ENCODE data around the gene SHISA9.
"Not testable (repeated sequence)": the region's sequence is repeated elsewhere in the genome, so short reads cannot be mapped to it uniquely, and the experiment has no call there.

The SHISA9 gene

GRCh38 chr16:12900599-12901203, 697 bp upstream of the SHISA9 start:
- no peak for DNase-seq

- DNase-seq: no peak
Observed at GRCh38 chr16:12901204-12901596, 198 bp upstream of the SHISA9 start.

DNA sequence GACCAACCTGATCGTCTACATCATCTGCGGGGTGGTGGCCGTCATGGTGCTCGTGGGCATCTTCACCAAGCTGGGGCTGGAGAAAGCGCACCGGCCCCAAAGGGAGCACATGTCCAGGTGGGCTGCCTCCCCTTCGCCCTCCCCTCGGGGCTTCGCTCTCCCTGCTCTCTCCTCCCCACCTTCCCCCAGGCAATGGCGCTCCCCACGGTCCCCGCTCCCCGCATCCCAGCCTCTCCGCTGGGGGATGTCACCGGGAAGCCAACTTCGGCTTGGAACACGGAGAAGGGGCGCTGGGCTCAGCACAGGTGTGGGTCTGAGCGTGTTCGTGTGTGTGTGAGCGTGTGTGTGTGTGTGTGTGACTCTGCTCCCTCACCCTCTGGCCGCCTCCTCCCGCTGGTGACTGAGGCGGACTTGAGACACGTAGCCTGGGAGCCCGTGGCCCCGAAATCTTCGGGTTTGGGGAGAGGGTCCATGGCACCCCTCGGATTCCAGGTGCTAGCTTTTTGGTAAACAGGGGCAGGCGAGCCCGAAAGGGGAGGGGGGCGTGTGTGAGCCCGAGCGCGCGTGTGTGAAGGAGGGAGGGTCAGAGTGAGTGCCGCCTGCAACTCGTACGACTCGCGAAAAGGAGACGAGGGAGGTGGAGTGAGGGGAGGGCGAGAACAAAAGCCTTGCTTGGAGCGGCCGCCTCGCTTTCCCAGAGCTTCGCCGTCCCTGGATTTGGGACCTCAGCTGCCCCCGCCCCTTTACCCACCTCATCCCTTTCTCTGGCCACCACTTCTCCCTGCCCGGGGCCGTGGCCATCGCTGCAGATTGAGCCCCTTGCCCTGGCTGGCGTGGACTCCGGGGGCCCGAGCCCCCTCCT, 1.3 kb downstream of the SHISA9 start:
- DNase-seq: no peak

GRCh38 chr16:12903407-12904328, 2.3 kb downstream of the SHISA9 start:
- DNase-seq: no peak

GRCh38 chr16:12904329-12904671, 2.9 kb downstream of the SHISA9 start:
- no peak for DNase-seq

GRCh38 chr16:12906271-12906670, 4.9 kb downstream of the SHISA9 start:
- no peak for DNase-seq

- DNase-seq: no peak
Observed at GRCh38 chr16:12906765-12907516, 5.5 kb downstream of the SHISA9 start.

DNA sequence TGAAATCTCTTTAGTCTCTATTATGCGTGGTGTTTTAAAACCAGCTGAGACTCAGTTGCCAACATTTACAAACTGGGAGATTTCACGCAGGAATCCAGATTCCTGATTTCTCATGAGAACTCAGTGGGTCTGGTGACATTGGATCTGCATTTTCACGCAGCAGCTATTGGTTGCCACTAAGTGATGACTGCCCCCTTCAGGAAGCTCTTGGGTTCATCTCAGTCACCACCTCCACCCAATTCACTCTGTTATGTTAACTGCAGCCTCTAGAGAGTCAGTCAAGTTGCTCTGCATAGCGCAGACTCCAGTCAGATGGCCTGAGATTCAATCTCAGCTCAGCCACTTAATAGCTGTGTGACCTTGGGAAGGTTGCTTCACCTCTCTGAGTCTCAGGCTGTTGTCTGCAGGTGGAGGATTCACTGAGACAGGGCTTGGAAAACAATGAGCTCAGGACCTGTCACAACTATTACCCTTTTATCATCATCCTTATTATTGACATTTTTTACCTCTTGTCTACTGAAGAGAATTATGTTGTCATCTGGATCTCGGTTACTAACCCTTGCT, 6.4 kb downstream of the SHISA9 start:
- DNase-seq: no peak

- no peak for DNase-seq
Observed at GRCh38 chr16:12917246-12917645, 15.8 kb downstream of the SHISA9 start.

DNA sequence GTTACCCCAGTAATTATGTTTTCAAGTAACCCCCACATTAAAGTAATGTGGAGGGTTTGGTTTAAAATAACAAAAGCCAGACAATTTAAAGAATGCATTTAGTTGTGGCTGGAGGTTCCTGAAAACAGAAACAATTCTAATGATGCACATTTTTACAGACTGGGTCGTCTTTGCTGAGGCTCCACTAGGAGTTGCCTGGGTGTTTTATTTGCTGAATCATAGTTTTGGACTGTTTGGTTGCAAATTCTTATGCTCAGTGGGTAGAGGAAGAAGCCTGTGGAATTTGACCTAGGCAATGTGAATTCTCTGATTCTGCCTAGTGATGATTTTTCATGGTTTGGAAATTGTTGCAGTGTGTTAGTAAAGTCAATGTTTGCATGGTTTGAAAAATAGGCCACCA, 16.3 kb downstream of the SHISA9 start:
- DNase-seq: no peak

GRCh38 chr16:12920739-12921138, 19.3 kb downstream of the SHISA9 start:
- no peak for DNase-seq

- not testable (repeated sequence) for DNase-seq
Observed at GRCh38 chr16:12923640-12924039, 22.2 kb downstream of the SHISA9 start.

DNA sequence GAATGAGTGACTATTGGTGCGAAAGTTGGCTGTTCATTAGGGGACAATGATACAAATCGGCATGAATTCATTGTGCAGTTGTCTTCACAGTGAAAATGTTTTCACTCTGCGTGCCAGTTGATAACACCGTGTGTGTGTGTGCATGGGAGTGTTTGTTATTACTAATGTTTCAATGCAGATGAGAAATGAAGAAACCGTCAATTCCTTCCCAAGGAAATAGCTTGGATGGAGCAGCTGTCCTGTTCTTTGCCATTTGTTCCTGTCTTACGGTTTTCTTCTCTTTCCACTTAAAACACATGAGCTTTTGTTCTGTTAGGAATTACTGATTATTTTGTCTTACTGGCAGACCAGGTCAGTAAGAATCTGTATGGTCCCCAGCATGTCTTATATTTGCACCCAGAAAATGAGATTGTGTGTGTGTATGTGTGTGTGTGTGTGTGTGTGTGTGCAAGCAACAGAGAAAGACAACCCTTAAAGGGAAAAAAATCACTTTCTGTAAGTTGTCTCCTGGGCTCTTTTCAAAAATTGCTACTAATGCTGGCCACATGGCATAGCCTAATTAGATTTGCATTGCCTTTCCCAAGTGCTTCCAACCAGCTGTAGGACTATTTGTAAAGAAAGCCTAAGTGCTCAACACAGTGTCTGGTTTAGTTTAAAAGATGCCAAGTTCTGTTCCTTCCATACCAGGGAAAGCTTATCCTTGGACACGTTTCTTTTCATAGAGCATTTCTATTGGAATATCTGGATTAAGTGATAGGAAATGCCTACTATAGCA, 23.8 kb downstream of the SHISA9 start:
- no peak for DNase-seq

GRCh38 chr16:12927591-12927990, 26.2 kb downstream of the SHISA9 start:
- no peak for DNase-seq

- DNase-seq: no peak
Observed at GRCh38 chr16:12930881-12931280, 29.5 kb downstream of the SHISA9 start.

DNA sequence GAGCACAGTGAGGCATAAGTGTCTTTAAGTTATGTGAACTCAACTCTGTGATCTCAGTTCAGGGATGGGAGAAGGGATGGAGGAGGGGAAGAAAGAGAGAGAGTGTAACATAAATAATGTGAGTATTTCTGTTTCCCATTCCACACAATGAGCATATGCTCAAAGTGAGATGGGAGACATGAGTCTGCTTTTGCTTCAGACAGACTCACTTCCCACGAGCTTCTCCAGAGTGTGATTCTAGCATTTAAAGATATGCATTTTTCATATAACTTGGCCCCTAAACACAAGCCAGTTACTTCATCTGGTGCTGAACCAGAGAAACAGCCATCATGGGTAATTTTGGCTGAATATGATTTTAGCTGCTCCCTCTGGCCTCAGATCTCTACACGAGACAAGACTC, 35.0 kb downstream of the SHISA9 start:
- DNase-seq: no peak

- DNase-seq: no peak
Observed at GRCh38 chr16:12941896-12942295, 40.5 kb downstream of the SHISA9 start.

DNA sequence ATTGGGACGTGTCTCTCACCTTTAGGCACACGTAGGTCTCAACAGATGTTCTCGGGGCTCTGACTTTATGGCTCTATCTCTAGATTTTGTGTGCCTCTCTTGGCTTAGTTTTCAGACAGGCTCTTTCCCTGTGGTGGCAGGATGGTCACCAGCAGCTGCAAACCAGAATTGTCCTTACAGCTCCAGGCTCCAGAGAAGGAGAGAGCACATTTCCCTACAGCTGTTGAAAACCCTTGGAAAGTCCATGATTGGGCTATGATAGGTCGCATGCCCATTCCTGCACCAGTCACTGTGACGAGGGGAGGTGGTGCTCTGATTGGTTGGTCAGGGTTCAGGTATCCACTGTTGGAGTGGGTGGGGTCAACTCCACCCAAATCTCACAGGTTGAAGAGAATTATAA, 41.5 kb downstream of the SHISA9 start:
- no peak for DNase-seq

DNA sequence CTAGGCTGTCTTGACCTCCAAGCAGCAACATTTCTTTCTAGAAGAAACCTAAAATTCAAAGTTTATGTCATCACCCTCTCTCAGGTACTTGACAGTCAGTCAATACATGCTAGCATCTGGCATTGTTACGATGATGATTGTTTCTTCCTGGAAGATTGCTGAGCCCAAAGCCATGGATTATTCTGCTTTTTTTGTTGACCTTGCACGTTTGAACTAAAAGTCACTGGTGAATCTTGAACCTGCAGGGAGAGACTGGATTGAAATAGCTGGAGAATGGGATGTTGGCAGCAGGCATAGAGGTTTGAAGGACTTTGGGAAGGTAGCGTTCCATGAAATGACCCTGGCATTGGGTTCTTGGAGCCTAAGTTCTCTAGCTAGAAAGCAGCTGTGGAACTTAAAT, 42.9 kb downstream of the SHISA9 start:
- no peak for DNase-seq

- no peak for DNase-seq
Observed at GRCh38 chr16:12951392-12951791, 50.0 kb downstream of the SHISA9 start.

DNA sequence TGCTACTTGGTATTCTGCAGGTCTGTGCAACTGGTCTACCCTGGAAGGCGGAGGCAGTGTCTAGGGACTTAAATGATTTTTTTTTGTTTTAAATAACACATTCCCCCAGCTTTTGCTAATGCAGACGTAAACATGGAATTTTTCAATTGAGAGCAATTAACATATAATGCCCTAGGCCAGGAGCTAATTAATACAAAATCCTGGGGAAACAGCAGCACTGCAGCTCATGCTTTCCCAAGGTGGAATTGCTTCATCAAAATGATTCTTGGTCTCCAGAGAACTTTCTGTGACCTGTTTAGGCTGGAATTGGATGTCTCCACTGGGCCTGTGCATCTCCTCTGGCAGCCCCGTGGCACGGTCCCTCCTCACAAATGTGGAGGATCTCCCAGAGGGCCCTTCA, 50.6 kb downstream of the SHISA9 start:
- DNase-seq: no peak

GRCh38 chr16:12958366-12958765, 57.0 kb downstream of the SHISA9 start:
- DNase-seq: no peak

Data from activated naive CD4-positive, alpha-beta T cell (primary cell).